Neural crest cell (in vitro differentiated cells): ENCODE data around the gene PXMP4. TPM values are rescaled to one million over a fixed set of nuclear protein-coding genes. Genes with fewer than 3 reads are reported as not detected.

Source experiments
- DNase-seq: peaks from one replicate; pipeline ENCODE4 v3.0.0; 2021; ENCODE audit warnings: low read depth, mixed read lengths, low spot score
- H3K27ac Mint-ChIP-seq: one replicate; pipeline ENCODE4 v1.8.0; 2021; ENCODE audit warnings: mild to moderate bottlenecking, mixed read lengths; ENCODE audit not compliant: unreplicated experiment
- H3K27me3 Mint-ChIP-seq: 2 replicates; pipeline ENCODE4 v1.8.0; 2021; ENCODE audit warnings: low read depth, mild to moderate bottlenecking, mixed read lengths
- H3K36me3 Mint-ChIP-seq: 2 replicates; pipeline ENCODE4 v1.8.0; 2021; ENCODE audit warnings: low read depth, mild to moderate bottlenecking, mixed read lengths
- H3K4me1 Mint-ChIP-seq: 2 replicates; pipeline ENCODE4 v1.8.0; 2021; ENCODE audit warnings: mixed read lengths
- H3K4me3 Mint-ChIP-seq: one replicate; pipeline ENCODE4 v1.8.0; 2021; ENCODE audit warnings: mild to moderate bottlenecking, mixed read lengths
- H3K9me3 Mint-ChIP-seq: 2 replicates; pipeline ENCODE4 v1.8.0; 2021; ENCODE audit warnings: mixed read lengths
- total RNA-seq: library from RNA; stranded (reverse); gene quantifications from 2 replicates; pipeline ENCODE4 v1.2.1, GENCODE V29; 2021
- TF ChIP-seq, protein P1 (sequence below): fragments of 200-600 bp; sonication (generic); conservative IDR thresholded peaks from 2 replicates; pipeline ENCODE4 v1.5.0; 2021; ENCODE audit warnings: antibody characterized with exemption, mild to moderate bottlenecking

The PXMP4 gene
- total RNA-seq, 1 donor from 2014 or later, result 5.2 TPM

DNA sequence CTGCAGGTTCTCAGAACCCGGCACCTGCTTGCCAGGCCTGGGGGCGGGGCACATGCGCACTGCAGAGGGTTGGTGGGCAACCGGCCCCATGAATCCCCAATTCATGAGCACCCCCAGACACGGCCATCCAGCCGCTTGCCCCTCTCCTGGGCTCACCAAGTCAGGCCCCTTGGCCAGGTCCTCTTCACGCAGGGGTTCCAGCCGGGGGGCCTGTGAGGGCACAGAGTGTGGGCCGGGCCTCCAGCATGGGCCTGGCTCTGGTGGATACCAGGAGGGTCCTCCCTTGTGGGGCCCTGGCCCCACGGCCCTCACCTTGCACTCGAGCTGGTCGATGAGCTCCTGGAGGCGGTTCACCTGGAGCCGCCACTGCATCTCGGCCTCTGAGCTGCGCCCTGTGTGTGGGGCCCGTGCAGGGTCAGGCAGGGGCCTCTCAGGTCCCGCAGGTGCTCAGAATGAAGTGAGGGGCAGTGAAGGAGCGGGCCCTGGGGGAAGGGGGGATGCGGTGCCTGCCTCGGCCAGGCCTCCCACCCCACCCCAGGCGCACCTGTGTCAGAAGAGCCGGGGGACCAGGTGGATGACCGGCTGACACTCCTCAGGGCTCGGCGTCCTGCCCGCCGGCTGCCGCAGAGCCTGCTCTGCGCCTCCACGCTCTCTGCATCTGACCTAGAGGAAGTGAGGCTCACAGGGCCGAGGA is 60.6 kb downstream of the PXMP4 start:
- TF ChIP-seq, protein P1, sequence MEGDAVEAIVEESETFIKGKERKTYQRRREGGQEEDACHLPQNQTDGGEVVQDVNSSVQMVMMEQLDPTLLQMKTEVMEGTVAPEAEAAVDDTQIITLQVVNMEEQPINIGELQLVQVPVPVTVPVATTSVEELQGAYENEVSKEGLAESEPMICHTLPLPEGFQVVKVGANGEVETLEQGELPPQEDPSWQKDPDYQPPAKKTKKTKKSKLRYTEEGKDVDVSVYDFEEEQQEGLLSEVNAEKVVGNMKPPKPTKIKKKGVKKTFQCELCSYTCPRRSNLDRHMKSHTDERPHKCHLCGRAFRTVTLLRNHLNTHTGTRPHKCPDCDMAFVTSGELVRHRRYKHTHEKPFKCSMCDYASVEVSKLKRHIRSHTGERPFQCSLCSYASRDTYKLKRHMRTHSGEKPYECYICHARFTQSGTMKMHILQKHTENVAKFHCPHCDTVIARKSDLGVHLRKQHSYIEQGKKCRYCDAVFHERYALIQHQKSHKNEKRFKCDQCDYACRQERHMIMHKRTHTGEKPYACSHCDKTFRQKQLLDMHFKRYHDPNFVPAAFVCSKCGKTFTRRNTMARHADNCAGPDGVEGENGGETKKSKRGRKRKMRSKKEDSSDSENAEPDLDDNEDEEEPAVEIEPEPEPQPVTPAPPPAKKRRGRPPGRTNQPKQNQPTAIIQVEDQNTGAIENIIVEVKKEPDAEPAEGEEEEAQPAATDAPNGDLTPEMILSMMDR, result no peak
- H3K36me3 Mint-ChIP-seq, result peaks cover 3% of the 10 kb centered on the region
- peaks cover 19% of the 10 kb centered on the region for H3K4me1 Mint-ChIP-seq
- H3K27me3 Mint-ChIP-seq, result peaks cover 2% of the 10 kb centered on the region
- no peak for DNase-seq
- peak overlapping the region; percentile 74 for H3K4me3 Mint-ChIP-seq
- no peak overlapping the region for H3K27ac Mint-ChIP-seq
- no peaks in the 10 kb centered on the region for H3K9me3 Mint-ChIP-seq

DNA sequence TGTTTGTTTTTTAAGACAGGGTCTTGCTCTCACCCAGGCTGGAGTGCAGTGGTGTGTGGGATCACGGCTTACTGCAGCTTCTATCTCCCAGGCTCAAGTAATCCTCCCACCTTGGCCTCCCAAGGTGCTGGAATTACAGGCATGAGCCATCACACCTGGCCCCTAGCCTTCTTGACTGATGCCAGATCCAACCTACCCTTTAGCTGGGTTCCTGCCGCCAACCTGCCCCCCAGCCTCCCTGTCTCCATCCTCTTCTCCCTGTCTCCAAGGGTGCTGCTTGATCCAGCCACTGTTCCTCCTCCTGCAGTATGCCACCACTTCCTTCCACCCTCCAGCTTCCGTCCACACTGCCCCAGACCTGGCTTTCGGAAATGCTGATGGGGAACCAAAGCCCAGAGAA is 61.2 kb downstream of the PXMP4 start:
- peak overlapping the region; percentile 65 for H3K4me3 Mint-ChIP-seq
- peaks cover 2% of the 10 kb centered on the region for H3K27me3 Mint-ChIP-seq
- peaks cover 3% of the 10 kb centered on the region for H3K36me3 Mint-ChIP-seq
- TF ChIP-seq, protein P1, result no peak
- peaks cover 13% of the 10 kb centered on the region for H3K4me1 Mint-ChIP-seq
- no peak overlapping the region for H3K27ac Mint-ChIP-seq
- DNase-seq, result no peak
- no peaks in the 10 kb centered on the region for H3K9me3 Mint-ChIP-seq

DNA sequence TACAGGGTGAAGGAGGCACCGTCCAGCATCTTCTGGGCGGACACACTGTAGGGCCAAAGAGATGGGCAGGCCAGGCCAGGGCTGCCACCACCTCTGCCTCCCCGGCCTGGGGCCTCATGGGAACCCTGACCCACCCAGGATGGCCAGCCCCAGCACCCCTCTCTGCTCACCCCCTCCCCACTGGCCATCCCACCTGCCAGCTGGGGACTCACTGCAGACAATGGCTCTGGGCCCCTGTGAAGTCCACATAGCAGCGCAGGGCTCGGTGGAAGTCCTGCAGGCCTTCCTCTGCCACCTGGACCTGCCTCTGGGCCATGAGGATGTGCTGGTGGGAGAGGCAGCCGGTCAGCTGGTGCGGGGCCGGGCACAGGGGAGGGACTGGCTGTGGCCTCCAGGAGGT is 61.6 kb downstream of the PXMP4 start:
- no peak for DNase-seq
- TF ChIP-seq, protein P1, result no peak
- peaks cover 2% of the 10 kb centered on the region for H3K27me3 Mint-ChIP-seq
- no peak overlapping the region for H3K27ac Mint-ChIP-seq
- H3K36me3 Mint-ChIP-seq, result peaks cover 3% of the 10 kb centered on the region
- H3K4me3 Mint-ChIP-seq, result peak overlapping the region; percentile 65
- peaks cover 12% of the 10 kb centered on the region for H3K4me1 Mint-ChIP-seq
- H3K9me3 Mint-ChIP-seq, result no peaks in the 10 kb centered on the region

DNA sequence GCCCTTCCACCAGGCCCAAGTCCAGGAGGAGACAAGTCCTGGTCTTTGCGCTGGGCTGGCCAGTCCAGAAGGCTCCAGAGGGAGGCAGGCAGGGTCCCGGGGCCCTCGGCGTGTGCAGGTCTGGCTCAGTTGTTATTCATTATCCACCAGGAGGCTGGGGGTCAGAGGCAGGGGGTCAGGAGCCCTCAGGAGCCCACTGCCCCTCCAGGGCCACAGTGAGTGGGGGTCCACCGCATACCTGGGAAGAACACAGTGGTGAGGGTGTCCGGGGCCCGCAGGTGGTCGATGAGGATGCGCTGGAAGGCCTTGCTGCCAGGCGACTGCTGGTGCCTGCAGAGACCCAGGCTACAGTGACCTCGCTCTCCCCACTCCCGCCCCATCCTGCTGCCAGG is 62.4 kb downstream of the PXMP4 start:
- H3K4me3 Mint-ChIP-seq, result peak overlapping the region; percentile 38
- TF ChIP-seq, protein P1, result no peak
- no peak overlapping the region for H3K27ac Mint-ChIP-seq
- H3K9me3 Mint-ChIP-seq, result no peaks in the 10 kb centered on the region
- peaks cover 14% of the 10 kb centered on the region for H3K4me1 Mint-ChIP-seq
- H3K36me3 Mint-ChIP-seq, result peaks cover 3% of the 10 kb centered on the region
- peaks cover 5% of the 10 kb centered on the region for H3K27me3 Mint-ChIP-seq
- no peak for DNase-seq

DNA sequence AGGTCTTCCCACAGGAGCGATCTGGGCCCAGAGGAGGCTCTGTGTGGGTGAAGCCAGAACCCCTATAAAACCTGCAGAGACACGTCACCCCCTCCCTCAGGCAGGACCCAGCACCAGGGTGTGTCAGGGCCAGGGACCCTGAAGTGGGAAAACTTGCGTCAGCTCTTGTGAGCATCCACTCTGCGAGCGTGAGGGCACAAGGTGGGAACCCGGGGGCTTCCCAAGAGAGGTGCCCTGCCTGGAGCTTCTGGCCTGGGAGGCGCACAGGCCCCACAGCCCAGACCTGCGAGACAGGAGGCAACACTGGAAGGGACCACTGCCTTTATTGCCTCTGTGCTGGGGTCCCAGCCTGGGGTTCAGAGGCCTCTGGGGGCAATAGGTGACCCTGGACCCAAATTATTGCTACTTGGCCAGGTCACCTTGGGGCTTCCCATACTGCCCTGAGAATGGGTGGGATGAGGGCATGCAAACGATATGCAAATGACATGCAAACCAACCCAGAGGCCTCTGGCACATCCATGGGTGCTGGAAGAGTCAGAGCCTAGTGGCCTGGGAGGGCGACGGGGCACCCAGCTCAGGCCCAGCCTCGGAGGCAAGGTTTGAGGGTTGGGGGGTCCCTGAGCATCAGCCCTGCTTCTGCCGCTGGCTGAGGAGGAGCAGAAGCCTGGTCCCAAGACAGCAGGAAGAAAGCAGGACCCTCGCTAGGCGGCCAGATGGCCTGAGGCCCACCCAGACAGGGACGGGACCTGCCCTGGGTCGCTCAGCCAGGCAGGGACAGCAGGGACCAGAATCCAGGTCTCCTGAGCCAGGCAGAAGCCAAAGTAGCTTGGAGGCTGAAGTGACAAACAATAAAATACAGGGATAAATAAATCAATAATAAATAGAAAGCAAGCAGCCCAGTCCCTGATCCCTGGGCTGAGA is 63.1 kb downstream of the PXMP4 start:
- H3K27ac Mint-ChIP-seq, result no peak overlapping the region
- TF ChIP-seq, protein P1, result no peak
- peaks cover 12% of the 10 kb centered on the region for H3K4me1 Mint-ChIP-seq
- H3K36me3 Mint-ChIP-seq, result peaks cover 3% of the 10 kb centered on the region
- no peak for DNase-seq
- H3K27me3 Mint-ChIP-seq, result peaks cover 5% of the 10 kb centered on the region
- H3K9me3 Mint-ChIP-seq, result no peaks in the 10 kb centered on the region
- peak overlapping the region; percentile 38 for H3K4me3 Mint-ChIP-seq
